ENCODE results near the gene SSTR3. TPM values are rescaled to one million over a fixed set of nuclear protein-coding genes. Genes with fewer than 3 reads are reported as not detected.
A peak's percentile ranks its signal among the peaks of the same experiment; 100 is the strongest.

The SSTR3 gene
- total and polyA plus RNA-seq, 10 of the 15 experiments (the other 5 are each of a cell fraction or from before 2014, with no cell fraction given): 0.03 to 4.5 (median 2.4) TPM

DNA sequence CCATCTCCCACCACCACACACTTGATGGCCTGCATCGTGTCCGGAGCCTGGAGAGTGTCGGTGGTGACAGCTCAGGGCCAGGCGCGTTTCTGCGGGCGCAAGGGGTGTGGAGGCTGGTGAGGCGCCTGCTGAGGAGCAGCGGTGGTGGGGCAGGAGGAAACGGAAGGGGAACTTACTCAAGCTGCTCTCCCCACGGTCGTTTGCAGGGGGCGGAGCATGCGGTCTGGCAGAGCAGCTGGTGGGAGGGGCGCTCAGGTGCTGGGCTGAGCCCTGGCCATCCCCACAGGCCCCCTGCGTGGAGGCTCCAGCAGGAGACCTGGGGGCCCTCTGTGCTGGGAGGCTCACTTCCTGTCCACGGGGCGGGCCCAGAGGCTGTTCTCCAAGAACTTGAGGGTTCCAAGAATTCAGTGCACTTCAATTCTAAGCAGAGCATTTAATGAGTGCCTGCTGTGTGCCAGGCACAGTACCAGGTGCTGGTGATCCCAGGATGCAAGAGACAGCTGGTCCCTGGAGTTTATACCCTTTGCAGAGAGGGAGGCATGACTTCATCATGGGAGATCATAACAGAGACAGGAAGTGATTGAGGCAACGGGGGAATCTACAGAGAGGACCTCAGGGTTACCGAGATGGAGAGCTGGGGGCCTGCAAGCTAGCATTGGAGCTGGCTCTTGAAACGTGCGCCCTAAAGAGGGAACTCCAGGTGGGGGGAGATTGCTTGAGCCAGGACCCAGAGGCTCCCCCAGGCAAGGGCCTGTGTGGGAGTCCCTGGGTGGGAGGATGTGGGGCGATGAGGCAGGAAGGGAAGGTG lies 32.0 kb upstream of the SSTR3 start, which contains the start of gene RAC2:
Gene RAC2 (minus strand): TSS at position 156 of the 808 bp plus-strand sequence. CDS start 121 bp downstream, at position 35.
- FAIRE-seq (no peak), DNase-seq (ENCODE audit: low read depth, low spot score) (no peak), ATAC-seq (peak; percentile 69)
- Histone ChIP-seq H3K9ac (ENCODE audit: control insufficient read depth, insufficient read depth, low read length) (peak within 1 kb of the TSS; percentile 98), H3K4me3 (peak within 1 kb of the TSS; percentile 91), H3K79me2 (ENCODE audit: control insufficient read depth, insufficient read depth, low read length) (peaks cover 51% of the 10 kb centered on the region), H2AFZ (ENCODE audit: control insufficient read depth, low read depth, low read length) (peak within 1 kb of the TSS; percentile 59), H4K20me1 (ENCODE audit: control insufficient read depth, insufficient read depth) (0 out of 2 replicates have a peak, but pooled peaks cover 2% of the 10 kb centered on the region), H3K4me1 (ENCODE audit: control insufficient read depth, insufficient read depth, low read length) (peaks cover 49% of the 10 kb centered on the region), H3K36me3 (ENCODE audit: control insufficient read depth in 2 of 2, insufficient read depth in 2 of 2, low read length in 1 of 2) (peaks cover 17 to 20% of the 10 kb centered on the region in 2 experiments), H3K4me2 (ENCODE audit: control insufficient read depth, insufficient read depth) (peak within 1 kb of the TSS; percentile 73), H3K9me3 (replicated peaks; ENCODE audit: control insufficient read depth, insufficient read depth, low read length) (no peaks in the 10 kb centered on the region), H3K27me3 (replicated peaks in 1 of 2; ENCODE audit: control insufficient read depth in 2 of 2, insufficient read depth in 2 of 2, low read length in 1 of 2) (no peaks in the 10 kb centered on the region), H3K27ac (ENCODE audit: control insufficient read depth, insufficient read depth) (peak within 1 kb of the TSS; percentile 96)
- ChIA-PET SMC1A (ENCODE audit: uncharacterized antibody, unreplicated experiment) (interaction anchor here (0.6 to 10.3 kb wide), 17 partner anchors 10 to 104 kb away, joined by 3 to 165 read pairs (median 8); partner anchors contain the start of gene IL2RB), RAD21 (ENCODE audit: unreplicated experiment) (interaction anchor here (1.2 to 9.8 kb wide), 10 partner anchors 10 to 95 kb away, joined by 5 to 196 read pairs (median 54); partner anchors contain the start of gene IL2RB), POLR2A (interaction anchor here (0.5 to 12.5 kb wide), 18 partner anchors 11 to 97 kb away, joined by 3 to 246 read pairs (median 5); partner anchors contain the start of genes CYTH4 and IL2RB), CTCF (interaction anchor here (0.5 to 12.8 kb wide), 20 partner anchors 9 to 715 kb away, joined by 3 to 265 read pairs (median 4); partner anchors contain the start of gene IL2RB)
- intact Hi-C loops (cut with micrococcal nuclease; ENCODE audit: unreplicated experiment): loop anchor here (2.0 to 5.0 kb wide), 2 partner anchors 20 to 82 kb away; no protein-coding TSS in a partner anchor
- WGBS (ENCODE audit: insufficient coverage, insufficient replicate concordance, low lambda C conversion rate, missing lambda C conversion rate): 1% methylated on average over 23 of the region's 23 CpGs
- in situ Hi-C loops (cut with MboI): no loop called here
- no TSS peak for BruUV-seq (replicated peaks)
- TF ChIP-seq RCOR1 (conservative IDR thresholded peaks at IDR 0.05; ENCODE audit: low read depth, low read length) (0 out of 2 replicates have a peak, but pooled peaks have one; percentile 15), POLR2AphosphoS2 (IDR thresholded peaks at IDR 0.05; ENCODE audit: low read depth, low read length) (peak; percentile 39; the same call in 1 of the 2 replicates), NFXL1 (IDR thresholded peaks at IDR 0.05; ENCODE audit: borderline replicate concordance) (no peak), HCFC1 (IDR thresholded peaks at IDR 0.05; ENCODE audit: low read length) (peak; percentile 12; the same call in 1 of the 2 replicates), NBN (IDR thresholded peaks at IDR 0.05) (peak; percentile 86; the same call in 1 of the 2 replicates), RB1 (IDR thresholded peaks at IDR 0.05; ENCODE audit: borderline replicate concordance) (peak; percentile 41; the same call in 1 of the 2 replicates), NR2C2 (IDR thresholded peaks at IDR 0.05; ENCODE audit: borderline replicate concordance, control insufficient read depth, insufficient read length, low read depth) (no peak), RAD51 (IDR thresholded peaks at IDR 0.05) (no peak), NRF1 (conservative IDR thresholded peaks at IDR 0.05; ENCODE audit: low read depth, low read length) (no peak), CHD2 (IDR thresholded peaks at IDR 0.05; ENCODE audit: borderline replicate concordance, low read depth, low read length) (no peak), TCF3 (IDR thresholded peaks at IDR 0.05; ENCODE audit: borderline replicate concordance, insufficient read depth, low read depth, low read length) (peak; percentile 81), SP1 (IDR thresholded peaks at IDR 0.05; ENCODE audit: low read depth, low read length) (no peak), POU2F2 (IDR thresholded peaks at IDR 0.05; ENCODE audit: borderline replicate concordance, low read depth, low read length) (peak; percentile 75; the same call in 1 of the 3 replicates), DPF2 (IDR thresholded peaks at IDR 0.05) (0 out of 2 replicates have a peak, but pooled peaks have one; percentile 44), MEF2B (IDR thresholded peaks at IDR 0.05; ENCODE audit: partially characterized antibody, poor library complexity, severe bottlenecking) (peak; percentile 58), BACH1 (IDR thresholded peaks at IDR 0.05; ENCODE audit: borderline replicate concordance) (0 out of 2 replicates have a peak, but pooled peaks have one; percentile 10), CBFB (IDR thresholded peaks at IDR 0.05; ENCODE audit: low read depth) (0 out of 2 replicates have a peak, but pooled peaks have one; percentile 44), EED (IDR thresholded peaks at IDR 0.05; ENCODE audit: low read depth) (peak; percentile 20; the same call in 1 of the 2 replicates)
- TF ChIP-seq, protein P1, sequence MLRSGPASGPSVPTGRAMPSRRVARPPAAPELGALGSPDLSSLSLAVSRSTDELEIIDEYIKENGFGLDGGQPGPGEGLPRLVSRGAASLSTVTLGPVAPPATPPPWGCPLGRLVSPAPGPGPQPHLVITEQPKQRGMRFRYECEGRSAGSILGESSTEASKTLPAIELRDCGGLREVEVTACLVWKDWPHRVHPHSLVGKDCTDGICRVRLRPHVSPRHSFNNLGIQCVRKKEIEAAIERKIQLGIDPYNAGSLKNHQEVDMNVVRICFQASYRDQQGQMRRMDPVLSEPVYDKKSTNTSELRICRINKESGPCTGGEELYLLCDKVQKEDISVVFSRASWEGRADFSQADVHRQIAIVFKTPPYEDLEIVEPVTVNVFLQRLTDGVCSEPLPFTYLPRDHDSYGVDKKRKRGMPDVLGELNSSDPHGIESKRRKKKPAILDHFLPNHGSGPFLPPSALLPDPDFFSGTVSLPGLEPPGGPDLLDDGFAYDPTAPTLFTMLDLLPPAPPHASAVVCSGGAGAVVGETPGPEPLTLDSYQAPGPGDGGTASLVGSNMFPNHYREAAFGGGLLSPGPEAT (IDR thresholded peaks at IDR 0.05; ENCODE audit: low read depth): peak; percentile 80

All from GM12878 (cell line).